Measurements from ENCODE around the gene LIF.

LIF gene

GRCh38 chr22:30262917-30263741 lies 16.6 kb upstream of the LIF start:
- DNase-seq (ENCODE audit: low read depth): peak; percentile 30

GRCh38 chr22:30262112-30262511 lies 15.6 kb upstream of the LIF start:
- DNase-seq (ENCODE audit: low read depth): no peak

DNA sequence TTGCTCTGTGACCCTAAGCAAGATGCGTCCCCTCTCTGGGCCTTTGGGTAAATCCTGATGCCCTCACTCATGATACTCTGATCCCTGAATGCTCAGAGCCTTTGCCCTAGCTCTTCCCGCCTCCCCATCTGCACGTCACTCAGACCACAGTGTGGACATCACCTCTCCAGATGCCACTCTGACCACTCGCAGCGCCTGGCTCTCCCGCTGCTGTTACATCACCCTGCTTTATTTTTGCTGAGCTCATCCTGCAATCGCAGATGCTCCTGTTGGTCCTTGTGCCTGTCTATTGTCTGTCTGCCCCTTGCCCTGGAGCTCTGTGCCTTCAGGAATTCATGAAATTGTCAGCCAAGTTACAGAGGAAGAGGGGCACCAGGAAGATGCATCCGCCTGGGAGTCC lies 14.6 kb upstream of the LIF start:
- peak; percentile 49 for DNase-seq (ENCODE audit: low read depth)

- no peak for DNase-seq (ENCODE audit: low read depth)
These were observed 14.1 kb upstream of the LIF start for GRCh38 chr22:30260682-30261081.

DNA sequence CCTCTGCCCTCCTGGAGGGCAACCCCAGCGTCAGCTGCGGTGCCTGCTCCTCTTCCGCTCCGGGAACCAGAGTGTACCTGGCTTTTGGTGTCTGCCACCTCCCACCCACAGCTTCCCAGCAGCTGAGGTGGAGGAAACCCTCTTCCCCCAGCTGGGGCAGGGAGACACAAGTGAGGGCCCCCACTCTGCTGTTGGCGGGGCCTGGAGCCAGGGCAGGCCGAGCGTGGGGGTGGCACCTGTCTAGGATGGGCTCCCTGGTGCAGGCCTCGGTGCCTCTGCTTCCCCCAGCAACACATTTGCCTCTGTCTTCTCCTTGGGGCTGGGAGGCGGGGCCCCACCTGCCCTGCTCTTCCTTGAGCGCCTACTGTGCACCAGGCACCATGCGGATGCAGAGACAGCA lies 13.7 kb upstream of the LIF start:
- no peak for DNase-seq (ENCODE audit: low read depth)

- no peak for DNase-seq (ENCODE audit: low read depth)
These were observed 7.8 kb upstream of the LIF start for GRCh38 chr22:30254314-30254713.

GRCh38 chr22:30253205-30253852 lies 6.8 kb upstream of the LIF start:
- no peak for DNase-seq (ENCODE audit: low read depth)

DNA sequence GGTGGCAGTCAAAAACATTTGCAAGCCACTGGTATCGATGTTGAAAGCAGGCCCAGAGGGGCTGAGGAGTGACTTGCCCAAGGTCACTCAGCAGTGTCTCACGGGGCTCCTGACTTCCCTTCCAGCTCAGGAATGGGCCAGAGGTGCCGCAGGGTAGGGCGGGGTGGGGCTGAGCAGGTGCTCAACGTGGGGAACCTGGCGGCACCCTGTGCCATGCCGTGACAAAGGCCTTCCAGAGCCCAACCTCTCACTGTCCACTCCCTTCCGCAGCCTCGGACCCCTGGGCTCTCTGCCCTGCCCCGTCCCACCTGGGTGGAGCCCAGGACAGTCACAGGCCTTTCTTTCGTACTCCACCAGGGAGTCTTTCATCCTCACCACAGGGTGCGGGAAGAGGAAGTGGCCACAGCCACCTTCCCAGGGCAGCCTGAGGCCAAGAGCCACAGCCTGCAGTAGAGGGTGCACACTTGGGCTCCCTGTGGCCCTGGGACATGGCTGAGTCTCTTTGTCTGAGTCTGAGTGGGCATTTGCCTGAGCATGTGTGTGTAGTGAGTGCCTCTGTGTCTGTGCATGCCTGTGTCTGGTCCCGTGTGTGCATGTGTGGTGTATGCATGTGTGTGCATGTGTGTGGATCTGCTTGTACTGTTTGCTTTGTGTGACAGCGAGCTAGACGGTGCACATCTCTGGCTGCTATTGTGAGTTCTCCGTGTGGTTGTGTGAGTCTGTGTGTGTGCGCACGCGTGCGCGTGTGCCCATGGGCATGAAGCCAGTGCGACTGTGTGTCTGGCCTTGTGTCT lies 6.0 kb upstream of the LIF start:
- no peak for DNase-seq (ENCODE audit: low read depth)

GRCh38 chr22:30251711-30252110 lies 5.2 kb upstream of the LIF start:
- DNase-seq (ENCODE audit: low read depth): no peak

- DNase-seq (ENCODE audit: low read depth): no peak
These were observed 4.2 kb upstream of the LIF start for GRCh38 chr22:30250661-30251267.

DNA sequence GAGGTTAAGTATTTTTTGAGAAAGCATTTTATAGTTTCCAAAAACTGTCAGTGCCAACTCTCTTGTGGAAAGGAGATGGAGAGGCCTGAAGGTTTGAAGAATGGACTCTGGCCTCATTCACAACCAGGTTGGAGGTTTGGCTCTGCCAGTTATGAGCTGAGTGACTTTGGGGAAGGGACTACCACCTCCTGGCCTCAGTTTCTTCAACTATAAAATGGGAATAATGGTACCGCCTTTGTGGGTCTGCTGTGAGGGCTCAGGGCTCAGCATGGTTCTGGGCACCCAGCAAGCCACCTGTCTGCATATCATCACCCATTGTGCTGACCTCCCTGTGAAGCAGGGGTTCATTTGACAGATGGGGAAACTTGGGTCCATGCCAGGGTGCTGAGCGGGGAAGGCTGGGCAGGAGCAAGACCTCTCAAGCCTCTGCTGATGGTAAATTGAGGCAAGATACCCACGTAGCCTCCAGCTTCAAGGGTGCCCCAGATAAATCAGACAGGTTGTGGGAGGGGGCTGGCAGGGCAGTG lies 3.5 kb upstream of the LIF start:
- DNase-seq (ENCODE audit: low read depth): no peak

DNA sequence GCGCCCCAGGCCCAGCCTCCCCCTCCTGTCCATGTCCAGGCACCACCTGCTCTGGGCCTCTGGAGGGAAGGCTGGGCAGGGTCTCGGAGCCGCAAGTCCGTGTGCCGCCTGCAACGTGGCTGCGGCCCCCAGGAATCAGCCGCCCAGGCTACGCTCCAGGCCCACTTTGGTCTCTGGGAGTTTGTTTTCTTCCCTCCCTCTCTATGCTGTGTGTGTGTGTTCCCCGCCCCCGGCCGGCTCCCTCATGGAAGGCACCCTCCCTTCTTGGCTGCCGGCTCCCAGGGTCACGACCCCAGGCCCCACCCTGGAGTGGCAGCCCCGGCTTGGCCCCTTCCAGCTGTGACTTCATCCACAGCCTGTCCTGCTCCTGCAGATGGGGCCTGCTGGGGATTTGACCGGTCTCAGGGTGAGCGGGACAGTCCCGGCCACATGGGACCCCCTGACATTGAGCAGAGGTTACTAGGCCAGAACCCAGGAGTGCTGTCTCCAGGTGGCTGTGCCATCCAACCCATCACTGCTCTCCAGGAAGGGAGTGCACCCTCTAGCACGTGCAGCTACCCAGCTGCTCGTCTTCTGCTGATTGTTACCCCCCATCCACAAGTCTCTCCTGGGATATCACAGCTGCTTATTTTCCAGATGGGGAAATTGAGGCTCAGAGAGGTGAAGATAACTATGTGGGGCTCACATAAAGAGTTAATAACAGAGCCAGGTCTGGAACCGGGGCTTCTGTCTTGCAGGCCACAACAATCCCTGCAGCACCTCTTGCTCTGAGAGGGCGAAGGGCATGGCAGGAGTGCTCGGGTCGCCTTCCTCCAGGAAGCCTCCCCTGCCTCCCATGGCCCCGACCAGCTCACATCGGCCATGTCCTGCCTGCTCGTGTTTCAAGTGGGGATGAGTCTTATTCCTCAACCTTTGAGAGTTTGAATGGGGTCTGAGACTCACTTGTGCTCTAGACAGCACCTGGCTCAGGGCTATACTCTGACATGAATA lies 2.8 kb upstream of the LIF start:
- DNase-seq (ENCODE audit: low read depth): no peak

DNA sequence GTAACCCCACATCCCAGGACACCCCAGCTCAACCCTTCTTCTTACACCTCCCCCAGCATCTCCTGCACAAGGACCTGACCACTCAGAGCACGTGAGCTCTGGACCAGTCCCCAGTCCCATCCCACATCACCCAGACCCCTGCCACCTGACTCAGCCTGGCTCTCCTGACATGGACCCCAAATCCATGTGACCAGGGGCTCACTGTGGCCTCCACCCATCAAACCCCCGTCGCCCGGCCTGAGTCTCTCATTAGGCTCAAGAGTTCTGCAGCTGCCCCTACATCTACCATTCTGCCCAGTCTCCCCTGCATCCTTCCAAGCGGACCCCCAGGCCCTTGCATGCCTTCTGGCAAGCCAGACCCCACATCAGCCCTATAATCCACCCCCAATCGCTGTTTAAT lies 1.9 kb upstream of the LIF start:
- no peak for DNase-seq (ENCODE audit: low read depth)

- no peak for DNase-seq (ENCODE audit: low read depth)
These were observed 1.4 kb upstream of the LIF start for GRCh38 chr22:30247974-30248373.

DNA sequence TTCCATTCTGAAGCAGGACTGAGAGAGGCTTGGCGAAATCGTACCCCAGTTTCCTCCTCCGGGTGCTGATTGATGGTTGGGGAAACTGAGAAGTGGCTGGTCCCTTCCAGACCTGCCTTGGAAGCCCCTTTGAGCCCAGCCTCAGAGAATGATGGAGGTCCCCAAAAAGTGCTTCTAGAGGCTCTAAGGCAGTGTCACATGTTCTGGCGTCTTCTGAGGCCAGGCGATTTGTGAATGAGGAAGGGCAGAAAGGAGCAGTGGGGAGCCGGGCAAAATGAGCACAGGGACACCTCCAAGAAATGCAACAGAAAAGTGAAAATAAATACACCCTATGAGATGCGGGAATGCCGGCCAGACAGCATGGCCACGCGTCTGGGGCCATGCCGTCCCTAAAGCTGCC lies 1.0 kb upstream of the LIF start:
- no peak for DNase-seq (ENCODE audit: low read depth)

DNA sequence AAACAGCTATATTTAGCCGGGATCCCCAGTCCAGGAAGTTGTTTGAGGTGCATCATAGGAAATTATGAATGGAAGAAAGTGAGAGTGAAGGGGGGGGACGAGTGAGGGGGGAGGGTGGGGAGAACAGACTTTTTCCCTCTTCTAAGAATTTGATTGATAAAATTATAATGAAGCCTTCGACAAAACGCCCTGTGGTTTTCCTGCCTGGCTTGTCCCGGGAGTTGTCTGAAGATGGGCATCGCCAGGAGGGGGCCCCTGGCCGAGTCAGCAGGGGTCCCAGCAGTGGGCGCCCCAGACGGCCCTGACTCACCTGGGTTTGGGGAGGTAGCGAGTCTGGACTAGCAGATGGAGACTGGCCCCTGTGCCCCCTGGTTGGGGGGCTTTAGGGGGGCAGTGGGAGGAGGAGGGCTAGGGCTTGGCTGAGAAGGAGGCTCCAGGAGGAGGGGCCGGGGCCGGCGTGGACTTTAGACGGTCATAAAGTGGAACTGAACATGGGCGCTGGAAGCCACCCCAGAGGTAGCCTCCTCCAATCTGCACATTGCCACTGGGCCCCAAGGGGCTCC lies 336 bp upstream of the LIF start:
- DNase-seq (ENCODE audit: low read depth): no peak

- no peak for DNase-seq (ENCODE audit: low read depth)
These were observed 1.2 kb downstream of the LIF start for GRCh38 chr22:30245181-30245984.

DNA sequence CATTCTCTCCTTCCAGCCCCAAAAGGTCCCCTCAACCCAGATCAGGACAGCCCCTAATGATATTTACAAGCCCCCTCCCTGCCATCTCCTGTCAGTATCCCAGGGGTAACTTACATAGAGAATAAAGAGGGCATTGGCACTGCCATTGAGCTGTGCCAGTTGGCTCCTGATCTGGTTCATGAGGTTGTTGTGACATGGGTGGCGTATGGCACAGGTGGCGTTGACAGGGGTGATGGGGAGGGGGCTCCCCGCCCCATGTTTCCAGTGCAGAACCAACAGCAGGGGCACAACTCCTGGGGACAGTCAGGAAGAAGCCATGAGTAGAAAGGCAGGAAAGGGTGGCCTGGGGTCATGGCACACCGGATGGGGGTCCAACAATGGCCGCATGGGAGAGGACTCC lies 1.9 kb downstream of the LIF start:
- DNase-seq (ENCODE audit: low read depth): no peak

- DNase-seq (ENCODE audit: low read depth): no peak
These were observed 2.5 kb downstream of the LIF start for GRCh38 chr22:30244066-30244465.

DNA sequence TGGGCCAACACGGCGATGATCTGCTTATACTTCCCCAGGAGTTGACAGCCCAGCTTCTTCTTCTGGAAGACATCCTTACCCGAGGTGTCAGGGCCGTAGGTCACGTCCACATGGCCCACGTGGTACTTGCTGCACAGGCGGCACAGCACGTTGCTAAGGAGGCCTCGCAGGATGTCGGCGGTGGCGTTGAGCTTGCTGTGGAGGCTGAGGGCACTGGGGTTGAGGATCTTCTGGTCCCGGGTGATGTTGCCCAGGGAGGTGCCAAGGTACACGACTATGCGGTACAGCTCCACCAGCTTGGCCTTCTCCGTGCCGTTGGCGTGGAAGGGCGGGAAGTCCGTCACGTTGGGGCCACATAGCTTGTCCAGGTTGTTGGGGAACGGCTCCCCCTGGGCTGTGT lies 2.9 kb downstream of the LIF start:
- no peak for DNase-seq (ENCODE audit: low read depth)
